SU-DHL-6 (cell line): ENCODE data around the gene GALR2.

Source experiments
- CTCF ChIP-seq: fragments of 200-600 bp; sonication (generic); IDR thresholded peaks from one replicate; pipeline ENCODE4 v1.5.1; 2017; ENCODE audit warnings: antibody characterized with exemption, mild to moderate bottlenecking, low read length, moderate library complexity; ENCODE audit not compliant: insufficient read depth, poor library complexity, severe bottlenecking
- EZH2phosphoT487 ChIP-seq: fragments of 200-600 bp; sonication (generic), shearing (Covaris generic); conservative IDR thresholded peaks from 2 replicates; pipeline ENCODE4 v1.6.1; 2018; ENCODE audit warnings: mild to moderate bottlenecking, antibody characterized with exemption, low read length, moderate library complexity, mixed read lengths

DNA sequence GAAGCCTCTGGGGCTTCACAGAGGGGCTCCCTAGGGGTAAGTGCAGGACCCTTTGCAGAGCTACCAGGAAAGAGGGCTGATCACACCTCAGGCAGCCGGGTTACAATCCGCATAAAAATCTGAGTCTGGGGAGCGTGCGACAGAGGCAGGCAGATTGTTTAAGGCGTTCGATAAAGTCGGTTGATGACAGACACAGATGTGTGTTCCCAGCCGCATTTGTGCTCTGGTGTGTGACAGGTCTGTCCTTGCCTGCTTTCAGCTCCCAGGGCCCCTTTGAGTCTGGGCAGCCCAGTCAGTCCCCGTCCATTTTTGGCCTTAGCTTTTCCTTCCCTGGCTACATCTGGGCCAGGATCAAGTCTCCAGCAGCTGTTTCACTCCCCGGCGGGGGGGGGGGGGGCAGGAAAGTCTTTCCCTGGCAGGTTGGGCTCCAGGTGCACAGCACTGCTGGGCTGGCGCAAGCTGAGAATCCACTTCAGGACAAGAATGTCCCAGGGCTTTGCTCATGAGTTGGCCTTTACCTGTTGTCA, 3.1 kb downstream of the GALR2 start:
- TF ChIP-seq CTCF (no peak), EZH2phosphoT487 (no peak)
